NAMALWA (cell line): ENCODE results near the gene GORASP1.

Source experiments
- DNase-seq: peaks from one replicate; pipeline ENCODE4 v3.0.0-alpha.2; 2015; ENCODE audit warnings: low spot score

Gene GORASP1

GRCh38 chr3:39102504-39103323, 4.7 kb downstream of the GORASP1 start:
- no peak for DNase-seq

- peak; percentile 76 for DNase-seq
Measured at GRCh38 chr3:39101022-39101689, 6.3 kb downstream of the GORASP1 start.

- no peak for DNase-seq
Measured at GRCh38 chr3:39100500-39100886, 6.9 kb downstream of the GORASP1 start.

- no peak for DNase-seq
Measured at GRCh38 chr3:39099738-39100499, 7.5 kb downstream of the GORASP1 start.

- DNase-seq: no peak
Measured at GRCh38 chr3:39099242-39099641, 8.2 kb downstream of the GORASP1 start.

- no peak for DNase-seq
Measured at GRCh38 chr3:39098473-39099000, 8.9 kb downstream of the GORASP1 start.

GRCh38 chr3:39097716-39098472, 9.5 kb downstream of the GORASP1 start:
- DNase-seq: no peak

GRCh38 chr3:39096775-39097174, 10.7 kb downstream of the GORASP1 start:
- DNase-seq: no peak

GRCh38 chr3:39095778-39096177, 11.6 kb downstream of the GORASP1 start:
- no peak for DNase-seq

- no peak for DNase-seq
Measured at GRCh38 chr3:39094851-39095677, 12.4 kb downstream of the GORASP1 start.

GRCh38 chr3:39090922-39091321, 16.5 kb downstream of the GORASP1 start:
- no peak for DNase-seq

- DNase-seq: no peak
Measured at GRCh38 chr3:39088889-39089288, 18.5 kb downstream of the GORASP1 start.

GRCh38 chr3:39088456-39088855, 19.0 kb downstream of the GORASP1 start:
- DNase-seq: no peak

GRCh38 chr3:39086144-39086543, 21.3 kb downstream of the GORASP1 start:
- DNase-seq: peak; percentile 80

- DNase-seq: no peak
Measured at GRCh38 chr3:39082666-39083313, 24.6 kb downstream of the GORASP1 start.

GRCh38 chr3:39080026-39080425, 27.4 kb downstream of the GORASP1 start:
- DNase-seq: no peak

- peak; percentile 20 for DNase-seq
Measured at GRCh38 chr3:39079530-39079929, 27.9 kb downstream of the GORASP1 start.

- no peak for DNase-seq
Measured at GRCh38 chr3:39075910-39076309, 31.5 kb downstream of the GORASP1 start.

GRCh38 chr3:39068556-39068955, 38.9 kb downstream of the GORASP1 start:
- DNase-seq: no peak

GRCh38 chr3:39067286-39067685, 40.1 kb downstream of the GORASP1 start:
- DNase-seq: no peak
